ENCODE data around the gene CHST4. TPM values are rescaled to one million over a fixed set of nuclear protein-coding genes. Genes with fewer than 3 reads are reported as not detected.

The CHST4 gene
- total RNA-seq, 1 donor from 2014 or later, result not detected

- Histone ChIP-seq H3K4me3 (ENCODE audit: low read depth, low read length) (no peak overlapping the region), H3K36me3 (ENCODE audit: control insufficient read depth, insufficient read depth, low read length) (no peaks in the 10 kb centered on the region), H3K27me3 (ENCODE audit: control insufficient read depth, insufficient read depth, low read length) (no peaks in the 10 kb centered on the region)
- TF ChIP-seq CTCF (IDR thresholded peaks at IDR 0.05; ENCODE audit: insufficient read depth, low read length, poor library complexity, severe bottlenecking), result no peak
- no peak for DNase-seq (ENCODE audit: low read depth)
These were observed 1.4 kb upstream of the CHST4 start for GRCh38 chr16:71524566-71525553.

- TF ChIP-seq CTCF (IDR thresholded peaks at IDR 0.05; ENCODE audit: insufficient read depth, low read length, poor library complexity, severe bottlenecking), result no peak
- Histone ChIP-seq H3K4me3 (ENCODE audit: low read depth, low read length) (no peak overlapping the region), H3K36me3 (ENCODE audit: control insufficient read depth, insufficient read depth, low read length) (no peaks in the 10 kb centered on the region), H3K27me3 (ENCODE audit: control insufficient read depth, insufficient read depth, low read length) (no peaks in the 10 kb centered on the region)
- no peak for DNase-seq (ENCODE audit: low read depth)
These were observed 2.0 kb downstream of the CHST4 start for GRCh38 chr16:71528257-71528656.

- no peak for DNase-seq (ENCODE audit: low read depth)
- no peak for TF ChIP-seq CTCF (IDR thresholded peaks at IDR 0.05; ENCODE audit: insufficient read depth, low read length, poor library complexity, severe bottlenecking)
- no peaks in the 10 kb centered on the region for H3K36me3 ChIP-seq (ENCODE audit: control insufficient read depth, insufficient read depth, low read length)
- no peak overlapping the region for H3K4me3 ChIP-seq (ENCODE audit: low read depth, low read length)
- no peaks in the 10 kb centered on the region for H3K27me3 ChIP-seq (ENCODE audit: control insufficient read depth, insufficient read depth, low read length)
These were observed 2.6 kb downstream of the CHST4 start for GRCh38 chr16:71528863-71529262.

GRCh38 chr16:71532366-71532765 lies 6.1 kb downstream of the CHST4 start:
- no peaks in the 10 kb centered on the region for H3K27me3 ChIP-seq (ENCODE audit: control insufficient read depth, insufficient read depth, low read length)
- no peaks in the 10 kb centered on the region for H3K36me3 ChIP-seq (ENCODE audit: control insufficient read depth, insufficient read depth, low read length)
- no peak for TF ChIP-seq CTCF (IDR thresholded peaks at IDR 0.05; ENCODE audit: insufficient read depth, low read length, poor library complexity, severe bottlenecking)
- H3K4me3 ChIP-seq (ENCODE audit: low read depth, low read length), result no peak overlapping the region
- DNase-seq (ENCODE audit: low read depth), result no peak

GRCh38 chr16:71536752-71537499 lies 10.7 kb downstream of the CHST4 start:
- no peak for TF ChIP-seq CTCF (IDR thresholded peaks at IDR 0.05; ENCODE audit: insufficient read depth, low read length, poor library complexity, severe bottlenecking)
- no peak overlapping the region for H3K4me3 ChIP-seq (ENCODE audit: low read depth, low read length)
- H3K27me3 ChIP-seq (ENCODE audit: control insufficient read depth, insufficient read depth, low read length), result no peaks in the 10 kb centered on the region
- DNase-seq (ENCODE audit: low read depth), result no peak
- H3K36me3 ChIP-seq (ENCODE audit: control insufficient read depth, insufficient read depth, low read length), result no peaks in the 10 kb centered on the region

Data from kidney epithelial cell (primary cell).